Mucosa of descending colon (tissue), 3 donors: ENCODE data around the gene GAA. TPM values are rescaled to one million over a fixed set of nuclear protein-coding genes. Genes with fewer than 3 reads are reported as not detected.

Experiments
- ATAC-seq: fragments of 200-7000 bp; cut with Tn5 transposase; one replicate; pipeline ENCODE4 v1.9.1; 2020; ENCODE audit warnings: mild to moderate bottlenecking, moderate library complexity
- DNase-seq, 3 donors: peaks; one replicate each; pipeline ENCODE4 v3.0.0-alpha.2; 2020
- H3K36me3 ChIP-seq: fragments of 200-600 bp; one replicate; pipeline ENCODE4 v1.8.0; 2021; ENCODE audit warnings: low read depth, mild to moderate bottlenecking
- H3K4me1 ChIP-seq: fragments of 200-600 bp; one replicate; pipeline ENCODE4 v1.8.0; 2021; ENCODE audit warnings: low read depth, mild to moderate bottlenecking
- H3K4me3 ChIP-seq: fragments of 200-600 bp; one replicate; pipeline ENCODE4 v1.8.0; 2021; ENCODE audit warnings: mild to moderate bottlenecking
- H3K9me3 ChIP-seq: fragments of 200-600 bp; one replicate; pipeline ENCODE4 v1.8.0; 2021; ENCODE audit warnings: mild to moderate bottlenecking
- intact Hi-C, 2 donors: fragments of 100-400 bp; cut with DNase I in 1 of 2; cut with micrococcal nuclease in 1 of 2; formaldehyde crosslinking; loops; one replicate each; pipeline versions ENCODE4 v1.11.0 to v1.11.1; 2022; cut with DNase I, micrococcal nuclease
- total RNA-seq, 3 donors: library from RNA; stranded (reverse); fragmentation: NEBNext Ultra II Directional in 2 of 3; extraction: Animal tissue kit (Norgen Biotek cat#: 25700) in 2 of 3; gene quantifications; one replicate each; pipeline versions ENCODE4 v1.2.1 to v1.2.4, GENCODE V29; 2021 to 2023
- TF ChIP-seq, protein P1 (sequence below): fragments of 200-600 bp; IDR thresholded peaks from one replicate; pipeline ENCODE4 v1.8.0; 2022; ENCODE audit warnings: antibody characterized with exemption, mild to moderate bottlenecking
- donor health status: DM: no; HTN: no; CAD: no; lungs with moderate emphysema.
- donor health status: DM: no; HTN: no; CAD: no.
- donor health status: DM: no; HTN: yes; CAD: no.

Gene GAA
- total RNA-seq, 3 donors from 2014 or later: 23.4 to 50.0 (median 49.3) TPM

DNA sequence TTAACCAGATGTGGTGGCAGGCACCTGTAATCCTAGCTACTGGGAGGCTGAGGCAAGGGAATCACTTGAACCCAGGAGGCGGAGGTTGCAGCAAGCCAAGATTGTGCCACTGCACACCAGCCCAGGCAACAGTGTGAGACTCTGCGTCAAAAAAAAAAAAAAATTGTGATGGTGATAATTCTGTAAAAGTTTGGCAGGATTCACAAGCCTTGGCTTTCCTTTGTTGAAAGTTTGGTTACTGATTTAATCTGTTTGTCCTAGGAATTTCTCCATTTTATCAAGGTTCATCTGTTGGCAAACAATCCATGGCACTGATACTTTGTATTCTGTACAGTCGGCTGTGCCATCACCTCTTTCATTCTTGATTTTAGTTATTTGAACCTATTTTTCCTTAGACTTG, 29.6 kb downstream of the GAA start:
- no peaks in the 10 kb centered on the region for H3K4me1 ChIP-seq
- H3K9me3 ChIP-seq: no peaks in the 10 kb centered on the region
- peaks cover 8% of the 10 kb centered on the region for H3K36me3 ChIP-seq
- TF ChIP-seq, protein P1, sequence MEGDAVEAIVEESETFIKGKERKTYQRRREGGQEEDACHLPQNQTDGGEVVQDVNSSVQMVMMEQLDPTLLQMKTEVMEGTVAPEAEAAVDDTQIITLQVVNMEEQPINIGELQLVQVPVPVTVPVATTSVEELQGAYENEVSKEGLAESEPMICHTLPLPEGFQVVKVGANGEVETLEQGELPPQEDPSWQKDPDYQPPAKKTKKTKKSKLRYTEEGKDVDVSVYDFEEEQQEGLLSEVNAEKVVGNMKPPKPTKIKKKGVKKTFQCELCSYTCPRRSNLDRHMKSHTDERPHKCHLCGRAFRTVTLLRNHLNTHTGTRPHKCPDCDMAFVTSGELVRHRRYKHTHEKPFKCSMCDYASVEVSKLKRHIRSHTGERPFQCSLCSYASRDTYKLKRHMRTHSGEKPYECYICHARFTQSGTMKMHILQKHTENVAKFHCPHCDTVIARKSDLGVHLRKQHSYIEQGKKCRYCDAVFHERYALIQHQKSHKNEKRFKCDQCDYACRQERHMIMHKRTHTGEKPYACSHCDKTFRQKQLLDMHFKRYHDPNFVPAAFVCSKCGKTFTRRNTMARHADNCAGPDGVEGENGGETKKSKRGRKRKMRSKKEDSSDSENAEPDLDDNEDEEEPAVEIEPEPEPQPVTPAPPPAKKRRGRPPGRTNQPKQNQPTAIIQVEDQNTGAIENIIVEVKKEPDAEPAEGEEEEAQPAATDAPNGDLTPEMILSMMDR: no peak
- ATAC-seq: no peak
- H3K4me3 ChIP-seq: no peak overlapping the region
- intact Hi-C loops: no loop called here
- no peak for DNase-seq

DNA sequence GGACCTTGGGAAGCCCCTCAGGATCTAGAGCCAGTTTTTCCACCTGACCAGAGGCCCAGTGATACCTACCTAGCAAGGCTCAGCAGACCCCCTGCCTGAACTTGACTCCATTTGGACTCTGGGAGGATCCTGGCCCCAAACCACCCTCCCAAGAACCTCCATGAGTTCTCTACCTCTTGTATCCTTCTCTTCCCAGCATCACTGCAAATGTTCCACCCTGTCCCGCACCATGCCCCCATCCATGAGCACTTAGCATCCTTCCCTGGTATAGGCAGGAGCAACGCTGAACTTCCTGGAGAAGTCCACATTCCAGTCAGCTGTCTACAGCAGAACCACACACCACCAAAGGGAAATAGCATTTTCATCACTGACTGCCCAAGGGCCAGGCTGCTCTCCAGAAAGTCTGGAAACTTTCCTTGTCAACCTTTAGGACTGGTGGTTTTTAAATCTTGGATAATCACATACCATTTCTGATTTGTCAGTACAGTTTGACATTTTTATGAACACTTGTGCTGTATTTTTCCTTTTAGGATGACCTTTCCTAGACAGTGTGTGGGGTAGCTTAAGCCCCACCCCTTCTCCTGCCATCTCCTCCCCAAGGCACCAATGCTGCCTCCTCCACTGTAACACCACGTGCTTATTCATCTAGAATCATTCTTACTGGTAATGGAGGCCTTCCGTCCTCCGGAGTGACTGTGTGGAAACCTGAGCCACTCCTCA, 31.7 kb downstream of the GAA start:
- Histone ChIP-seq H3K4me3 (no peak overlapping the region), H3K36me3 (peaks cover 20% of the 10 kb centered on the region), H3K4me1 (no peaks in the 10 kb centered on the region), H3K9me3 (no peaks in the 10 kb centered on the region)
- ATAC-seq (no peak), DNase-seq (no peak)
- intact Hi-C loops: no loop called here
- TF ChIP-seq, protein P1: no peak

DNA sequence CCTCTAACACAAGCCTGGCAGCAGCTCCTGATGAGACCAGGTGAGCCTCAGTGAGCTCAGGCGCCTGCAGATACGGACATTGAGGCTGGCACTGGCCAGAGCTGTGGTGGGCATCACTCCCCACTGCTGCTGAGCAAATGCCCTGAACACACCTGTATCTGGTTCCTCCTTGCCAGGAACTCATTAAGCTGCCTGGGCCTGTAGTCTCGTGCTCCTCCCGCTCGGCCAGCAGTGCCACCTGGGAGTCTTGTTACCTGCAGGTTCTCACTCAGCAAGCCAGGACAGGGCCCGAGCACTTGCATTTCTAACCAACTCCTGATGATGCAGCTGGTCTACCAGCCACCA, 32.2 kb downstream of the GAA start:
- TF ChIP-seq, protein P1: no peak
- H3K36me3 ChIP-seq: peaks cover 20% of the 10 kb centered on the region
- no peak for DNase-seq
- no peak overlapping the region for H3K4me3 ChIP-seq
- H3K9me3 ChIP-seq: no peaks in the 10 kb centered on the region
- H3K4me1 ChIP-seq: peaks cover 2% of the 10 kb centered on the region
- no peak for ATAC-seq
- intact Hi-C loops: no loop called here

DNA sequence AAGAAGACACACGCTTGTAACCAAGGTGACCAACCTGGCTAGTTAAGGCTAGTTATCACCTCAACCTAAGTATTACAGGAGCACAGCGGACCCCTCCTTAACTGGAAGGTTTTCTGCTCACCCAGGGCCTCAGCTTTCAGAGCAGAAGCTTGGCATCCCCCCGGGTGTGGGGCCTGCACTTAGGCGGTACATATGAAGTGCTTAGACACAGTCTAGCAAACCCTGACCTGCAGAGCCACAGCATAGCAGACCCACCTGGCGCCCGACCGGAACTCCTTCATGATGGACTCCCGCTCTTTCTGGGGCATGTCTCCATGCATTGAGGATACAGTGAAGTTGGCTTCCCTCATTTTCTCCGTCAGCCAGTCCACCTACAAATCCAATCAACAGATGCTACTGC, 35.8 kb downstream of the GAA start:
- H3K4me1 ChIP-seq: peaks cover 12% of the 10 kb centered on the region
- no peak for ATAC-seq
- no peak for DNase-seq
- intact Hi-C loops: no loop called here
- H3K4me3 ChIP-seq: no peak overlapping the region
- TF ChIP-seq, protein P1: no peak
- peaks cover 24% of the 10 kb centered on the region for H3K36me3 ChIP-seq
- H3K9me3 ChIP-seq: no peaks in the 10 kb centered on the region

DNA sequence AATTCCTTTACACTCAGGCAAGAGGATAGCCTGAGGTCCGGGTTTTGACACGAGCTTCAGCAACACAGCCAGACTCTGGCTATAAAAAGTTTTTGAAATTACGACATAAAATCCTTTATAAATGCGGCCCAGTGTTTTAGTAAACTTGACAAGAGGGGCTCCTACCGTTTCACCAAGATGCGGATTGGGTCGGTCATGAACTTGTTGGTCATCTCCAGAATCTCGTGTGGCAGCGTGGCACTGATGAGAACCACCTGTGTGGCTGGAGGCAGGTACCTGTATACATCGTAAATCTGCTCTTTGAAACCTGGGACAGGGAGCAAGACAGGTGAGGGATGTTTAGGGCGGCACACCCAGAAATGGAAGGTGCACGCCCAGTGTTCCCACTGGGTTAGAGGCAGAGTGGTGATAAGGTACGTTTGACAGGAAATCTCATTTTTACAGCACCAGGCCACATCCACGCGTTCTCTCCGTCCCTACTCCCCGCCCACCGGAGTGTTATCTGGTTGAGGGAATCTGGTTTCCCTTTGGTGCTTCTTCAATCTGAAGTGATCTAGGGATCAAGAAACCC, 37.6 kb downstream of the GAA start:
- intact Hi-C loops: no loop called here
- DNase-seq (peak in 2 of 3 donors; percentile 57 to 64), ATAC-seq (peak; percentile 99)
- Histone ChIP-seq H3K9me3 (no peaks in the 10 kb centered on the region), H3K36me3 (peaks cover 31% of the 10 kb centered on the region), H3K4me3 (no peak overlapping the region), H3K4me1 (peaks cover 12% of the 10 kb centered on the region)
- TF ChIP-seq, protein P1: no peak
